Urothelium cell line (cell line): ENCODE measurements around the gene KCNIP3.
"Not testable (repeated sequence)": the region's sequence is repeated elsewhere in the genome, so short reads cannot be mapped to it uniquely, and the experiment has no call there.

Experiments used
- DNase-seq: peaks from one replicate; pipeline ENCODE4 v3.0.0; 2011; ENCODE audit warnings: low spot score, mixed read lengths
- FAIRE-seq: peaks from 2 replicates; lab custom pipeline; 2011; peaks lifted over from hg19 to GRCh38; lab: Jason Lieb, UNC

Gene KCNIP3

GRCh38 chr2:95296880-95297487 lies at the start of gene KCNIP3:
Gene KCNIP3 (plus strand): TSS chr2:95297347. CDS start chr2:95297439, 92 bp downstream.
- DNase-seq (no peak), FAIRE-seq (no peak)

GRCh38 chr2:95258271-95258670 lies 38.9 kb upstream of the KCNIP3 start:
- DNase-seq (no peak), FAIRE-seq (peak; percentile 65)

GRCh38 chr2:95260028-95261023 lies 36.8 kb upstream of the KCNIP3 start:
- FAIRE-seq: no peak
- no peak for DNase-seq

- DNase-seq (no peak), FAIRE-seq (no peak)
These were observed 35.5 kb upstream of the KCNIP3 start for GRCh38 chr2:95261602-95262001.

GRCh38 chr2:95262896-95263542 lies 34.1 kb upstream of the KCNIP3 start:
- FAIRE-seq: no peak
- no peak for DNase-seq

- FAIRE-seq (no peak), DNase-seq (no peak)
These were observed 32.5 kb upstream of the KCNIP3 start for GRCh38 chr2:95264624-95265023.

GRCh38 chr2:95265182-95265581 lies 32.0 kb upstream of the KCNIP3 start:
- peak; percentile 53 for FAIRE-seq
- no peak for DNase-seq

GRCh38 chr2:95266781-95267430 lies 30.2 kb upstream of the KCNIP3 start:
- no peak for FAIRE-seq
- DNase-seq: no peak

GRCh38 chr2:95267458-95268210 lies 29.5 kb upstream of the KCNIP3 start:
- no peak for FAIRE-seq

GRCh38 chr2:95268211-95269035 lies 28.7 kb upstream of the KCNIP3 start:
- DNase-seq (no peak), FAIRE-seq (no peak)

More at GRCh38 chr2:95267458-95268210, 29.5 kb upstream of the KCNIP3 start:
- no peak for DNase-seq

- FAIRE-seq (no peak), DNase-seq (no peak)
These were observed 28.0 kb upstream of the KCNIP3 start for GRCh38 chr2:95269036-95269680.

- FAIRE-seq, DNase-seq: not testable (repeated sequence)
These were observed 27.4 kb upstream of the KCNIP3 start for GRCh38 chr2:95269745-95270144.

GRCh38 chr2:95270541-95271081 lies 26.5 kb upstream of the KCNIP3 start:
- no peak for FAIRE-seq
- no peak for DNase-seq

- FAIRE-seq (no peak), DNase-seq (no peak)
These were observed 25.7 kb upstream of the KCNIP3 start for GRCh38 chr2:95271381-95271971.

- DNase-seq (no peak), FAIRE-seq (no peak)
These were observed 24.8 kb upstream of the KCNIP3 start for GRCh38 chr2:95272299-95272751.

- no peak for FAIRE-seq
- DNase-seq: no peak
These were observed 24.4 kb upstream of the KCNIP3 start for GRCh38 chr2:95272781-95273180.

- FAIRE-seq (no peak), DNase-seq (no peak)
These were observed 23.4 kb upstream of the KCNIP3 start for GRCh38 chr2:95273566-95274290.
